GM13976 (cell line): ENCODE measurements around the gene PRELID2.

Experiments used
- DNase-seq: peaks from one replicate; pipeline ENCODE4 v3.0.0; 2012; ENCODE audit warnings: low spot score
- CTCF ChIP-seq: IDR thresholded peaks from 2 replicates; pipeline ENCODE4 v1.5.1; 2012; ENCODE audit warnings: borderline replicate concordance, mild to moderate bottlenecking; ENCODE audit not compliant: insufficient read depth; ENCODE audit errors: extremely low read depth, missing control alignments, control extremely low read depth
- in situ Hi-C: fragments of 300-500 bp; cut with MboI; formaldehyde crosslinking; loops from one replicate; pipeline ENCODE4 v1.12.0; 2022; ENCODE audit warnings: low sequenced_read_pairs, mixed read lengths, inconsistent platforms; ENCODE audit not compliant: unreplicated experiment

PRELID2 gene

DNA sequence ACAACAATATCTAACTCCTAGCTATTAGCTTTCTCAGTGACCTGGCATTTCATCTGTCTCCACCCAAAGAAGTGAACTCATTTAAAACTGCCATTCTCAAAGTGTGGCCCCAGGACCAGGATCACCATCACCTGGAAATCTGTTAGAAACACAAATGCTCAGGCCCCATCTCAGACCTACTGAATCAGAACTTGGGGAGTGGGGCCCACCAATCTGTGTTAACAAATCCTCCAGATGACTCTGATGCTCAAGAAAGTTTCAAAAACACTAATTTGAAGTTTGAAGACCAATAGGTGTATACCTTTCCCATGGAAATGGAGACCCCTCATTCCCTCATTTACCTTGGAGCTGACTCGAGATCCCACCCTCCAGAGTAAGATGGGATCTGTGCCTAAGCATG, 72.3 kb downstream of the PRELID2 start:
- no peak for TF ChIP-seq CTCF
- in situ Hi-C loops, result no loop called here
- no peak for DNase-seq

DNA sequence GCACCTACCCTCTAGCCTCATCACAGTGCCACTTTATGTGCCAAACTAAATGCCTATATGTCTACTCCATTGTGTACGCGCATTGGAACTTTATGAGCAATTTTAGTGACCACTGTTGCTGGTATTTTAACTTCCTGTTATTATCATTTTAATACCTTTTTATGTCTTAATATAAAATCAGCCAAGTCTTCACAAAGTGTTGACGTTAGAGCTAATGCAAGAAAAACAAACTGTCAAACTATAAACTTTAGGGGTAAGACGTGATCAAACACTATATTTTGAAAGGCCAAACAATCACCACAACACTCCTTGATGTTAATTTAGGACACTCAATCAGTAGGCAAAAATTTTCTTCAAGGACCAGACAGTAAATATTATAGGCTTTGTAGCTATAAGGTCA, 73.9 kb downstream of the PRELID2 start:
- in situ Hi-C loops, result no loop called here
- no peak for TF ChIP-seq CTCF

DNA sequence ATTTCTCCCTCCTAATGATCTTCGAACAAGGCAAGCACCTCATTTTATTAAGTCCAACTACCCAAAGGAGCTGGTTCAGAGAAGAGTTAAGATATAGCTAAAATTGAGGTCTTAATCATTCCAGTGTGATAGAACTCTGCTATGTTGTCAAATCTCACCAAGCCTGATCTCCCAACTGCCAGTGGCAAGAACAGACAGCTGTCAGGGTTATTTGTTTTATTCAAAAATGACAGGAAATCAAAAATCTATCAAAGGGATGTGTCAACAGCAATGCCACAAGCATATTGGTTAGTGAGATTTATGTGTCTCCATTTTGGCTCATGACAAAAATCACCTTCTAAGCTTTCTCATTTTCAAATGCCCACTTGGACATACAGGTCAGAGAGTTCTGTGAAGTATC, 74.5 kb downstream of the PRELID2 start:
- DNase-seq, result no peak
- in situ Hi-C loops, result no loop called here
- TF ChIP-seq CTCF, result no peak

More for the DNA sequence above, 73.9 kb downstream of the PRELID2 start:
- DNase-seq, result no peak

DNA sequence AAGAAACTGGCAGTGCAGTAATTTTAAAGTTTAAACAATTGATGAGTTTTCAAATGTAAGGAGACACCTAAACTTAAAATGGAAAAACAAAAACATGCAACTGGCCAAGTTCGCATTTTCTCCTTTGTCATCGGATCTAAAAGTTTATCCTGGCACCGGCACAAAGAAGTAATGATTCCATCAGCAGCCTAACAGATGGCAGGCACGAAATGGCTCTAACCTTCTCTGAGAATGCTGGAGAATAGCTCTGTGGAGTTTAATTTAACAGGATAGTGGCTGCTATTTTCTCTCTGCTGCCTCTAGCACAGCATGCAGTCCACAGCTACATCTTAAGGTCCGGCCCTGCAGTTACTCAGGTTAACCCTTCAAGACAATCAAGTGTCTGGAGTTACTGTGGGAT, 82.2 kb downstream of the PRELID2 start:
- TF ChIP-seq CTCF, result no peak
- no peak for DNase-seq
- in situ Hi-C loops, result no loop called here

DNA sequence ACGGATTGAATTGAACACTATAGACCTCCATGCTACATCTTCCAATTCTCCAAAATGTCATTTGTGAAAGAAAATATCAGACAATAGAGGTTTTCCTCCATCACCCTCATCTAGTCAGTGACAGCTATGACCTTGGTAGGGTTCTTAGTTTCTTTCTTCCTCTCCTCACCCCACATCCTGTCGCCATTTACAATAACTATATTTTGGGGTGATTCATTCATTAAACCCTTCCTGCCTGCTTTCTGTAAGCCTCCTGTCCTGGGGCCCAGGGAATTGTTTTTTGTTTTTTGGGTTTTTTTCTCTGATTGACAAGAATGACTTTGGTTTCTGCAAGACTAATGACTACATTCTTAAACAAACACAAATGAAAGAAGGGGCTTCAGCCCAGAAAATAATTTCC, 82.6 kb downstream of the PRELID2 start:
- no peak for DNase-seq
- in situ Hi-C loops, result no loop called here
- TF ChIP-seq CTCF, result no peak

DNA sequence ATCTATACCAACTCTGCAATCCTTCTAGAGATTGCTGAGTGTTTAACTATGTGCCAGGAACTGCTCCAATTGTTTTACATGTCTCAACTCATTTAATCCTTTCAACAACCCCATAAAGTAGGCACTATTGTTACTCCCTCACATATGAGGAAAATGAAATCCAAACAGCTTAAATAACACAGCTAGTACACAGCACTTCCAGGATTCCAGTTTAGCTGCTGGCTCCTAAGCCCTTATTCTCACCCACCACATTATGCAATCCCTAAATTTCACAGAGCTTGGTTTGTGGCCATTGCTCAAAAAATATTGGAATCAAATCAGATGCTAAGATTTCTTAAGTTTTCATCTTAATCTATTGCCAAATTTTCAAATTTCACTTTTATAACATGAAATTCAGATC, 84.9 kb downstream of the PRELID2 start:
- in situ Hi-C loops, result no loop called here
- DNase-seq, result no peak
- no peak for TF ChIP-seq CTCF
